Right lobe of liver (tissue), 4 donors: Measurements from ENCODE around the gene SMIM43.

Source experiments
- POLR2A ChIP-seq: fragments of 450-650 bp; IDR thresholded peaks from one replicate; pipeline ENCODE4 v1.6.1; 2017; ENCODE audit warnings: antibody characterized with exemption, mild to moderate bottlenecking
- TF ChIP-seq, protein P1 (sequence below), 4 donors: fragments of 200-600 bp in 3 of 4; fragments of 450-650 bp in 1 of 4; IDR thresholded peaks; one replicate each; pipeline versions ENCODE4 v1.5.1 to v1.8.0; 2016 to 2022; ENCODE audit warnings: antibody characterized with exemption in 4 of 4, mild to moderate bottlenecking in 2 of 4
- donor health status: DM: no; HTN: no; CAD: no.
- donor health status: DM: no; HTN: no; CAD: no.
- donor health status: DM: no; HTN: yes; CAD: no.

DNA sequence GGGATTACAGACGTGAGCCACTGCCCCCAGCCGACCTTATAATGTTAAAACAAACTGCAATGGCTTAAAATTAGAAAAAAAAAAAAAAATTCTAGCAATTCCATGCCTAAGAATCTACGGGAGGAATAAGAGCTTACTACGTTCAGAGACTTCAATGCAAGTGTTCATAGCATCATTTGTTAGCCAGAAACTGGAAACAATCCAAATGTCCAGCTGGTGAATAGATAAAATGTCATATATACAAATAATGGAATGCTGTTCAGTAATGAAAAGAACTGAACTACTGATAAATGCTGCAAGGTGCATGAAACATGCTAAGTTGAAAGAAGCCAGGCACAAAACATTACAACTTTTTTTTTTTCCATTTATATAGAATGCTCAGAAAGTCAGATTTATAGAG lies 41.4 kb upstream of the SMIM43 start:
- TF ChIP-seq, protein P1, sequence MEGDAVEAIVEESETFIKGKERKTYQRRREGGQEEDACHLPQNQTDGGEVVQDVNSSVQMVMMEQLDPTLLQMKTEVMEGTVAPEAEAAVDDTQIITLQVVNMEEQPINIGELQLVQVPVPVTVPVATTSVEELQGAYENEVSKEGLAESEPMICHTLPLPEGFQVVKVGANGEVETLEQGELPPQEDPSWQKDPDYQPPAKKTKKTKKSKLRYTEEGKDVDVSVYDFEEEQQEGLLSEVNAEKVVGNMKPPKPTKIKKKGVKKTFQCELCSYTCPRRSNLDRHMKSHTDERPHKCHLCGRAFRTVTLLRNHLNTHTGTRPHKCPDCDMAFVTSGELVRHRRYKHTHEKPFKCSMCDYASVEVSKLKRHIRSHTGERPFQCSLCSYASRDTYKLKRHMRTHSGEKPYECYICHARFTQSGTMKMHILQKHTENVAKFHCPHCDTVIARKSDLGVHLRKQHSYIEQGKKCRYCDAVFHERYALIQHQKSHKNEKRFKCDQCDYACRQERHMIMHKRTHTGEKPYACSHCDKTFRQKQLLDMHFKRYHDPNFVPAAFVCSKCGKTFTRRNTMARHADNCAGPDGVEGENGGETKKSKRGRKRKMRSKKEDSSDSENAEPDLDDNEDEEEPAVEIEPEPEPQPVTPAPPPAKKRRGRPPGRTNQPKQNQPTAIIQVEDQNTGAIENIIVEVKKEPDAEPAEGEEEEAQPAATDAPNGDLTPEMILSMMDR (IDR thresholded peaks at IDR 0.05), result no peak
- TF ChIP-seq POLR2A, result no peak
